Lung (tissue), 12 donors: Measurements from ENCODE around the gene INSYN2A. TPM values are rescaled to one million over a fixed set of nuclear protein-coding genes. Genes with fewer than 3 reads are reported as not detected.

Experiments
- ATAC-seq: fragments of 200-7000 bp; cut with Tn5 transposase; one replicate; pipeline ENCODE4 v1.9.1; 2020; ENCODE audit warnings: moderate number of reproducible peaks; ENCODE audit not compliant: insufficient read depth, low FRiP score
- DNase-seq, 3 donors: peaks; one replicate each; pipeline ENCODE4 v3.0.0-alpha.2; 2013 to 2017
- H3K27ac ChIP-seq, 2 donors: one replicate each; pipeline ENCODE4 v1.5.1; 2013; ENCODE audit warnings: mild to moderate bottlenecking in 2 of 2, moderate library complexity in 2 of 2, control low read depth in 1 of 2, inconsistent platforms in 1 of 2, low read depth in 1 of 2, low read length in 1 of 2
- H3K27me3 ChIP-seq, 3 donors: one replicate each; pipeline ENCODE4 v1.5.1; 2013; ENCODE audit warnings: low read length in 2 of 3; ENCODE audit not compliant: control insufficient read depth in 3 of 3, insufficient read depth in 3 of 3
- H3K36me3 ChIP-seq, 4 donors: one replicate each; pipeline ENCODE4 v1.5.1; 2013; ENCODE audit warnings: low read length in 4 of 4, mild to moderate bottlenecking in 1 of 4, moderate library complexity in 1 of 4; ENCODE audit not compliant: control insufficient read depth in 4 of 4, insufficient read depth in 4 of 4
- H3K4me1 ChIP-seq, 5 donors: one replicate each; pipeline ENCODE4 v1.5.1; 2013; ENCODE audit warnings: low read length in 5 of 5, mild to moderate bottlenecking in 2 of 5, moderate library complexity in 1 of 5; ENCODE audit not compliant: control insufficient read depth in 5 of 5, insufficient read depth in 5 of 5
- H3K4me3 ChIP-seq: one replicate; pipeline ENCODE4 v1.5.1; 2013; ENCODE audit warnings: mild to moderate bottlenecking, control low read depth, moderate library complexity
- H3K9ac ChIP-seq, 2 donors: one replicate each; pipeline ENCODE4 v1.5.1; 2013; ENCODE audit warnings: low read length in 2 of 2, control low read depth in 1 of 2; ENCODE audit not compliant: insufficient read depth in 1 of 2
- H3K9me3 ChIP-seq, 4 donors: one replicate each; pipeline ENCODE4 v1.5.1; 2013; ENCODE audit warnings: low read length in 3 of 4, mild to moderate bottlenecking in 1 of 4, moderate library complexity in 1 of 4; ENCODE audit not compliant: control insufficient read depth in 4 of 4, insufficient read depth in 3 of 4
- WGBS, 2 donors: extraction: QIAGEN DNeasy Blood & Tissue Kit; methylation state at CpG; one replicate each; pipeline ENCODE4 v1.1.7; 2013; 5-methylcytosine and 5-hydroxymethylcytosine counted together
- polyA plus RNA-seq, 2 donors: library from polyadenylated mRNA; stranded (reverse); fragments of 200-250 nt; gene quantifications; one replicate each; pipeline ENCODE4 v1.2.1, GENCODE V29; 2013
- total RNA-seq, 2 donors: library from RNA; depleted of rRNA in 1 of 2; stranded (reverse); fragments of >200 nt in 1 of 2; gene quantifications; one replicate each; pipeline ENCODE4 v1.2.1, GENCODE V29; 2014 to 2021
- TF ChIP-seq, protein P1 (sequence below): IDR thresholded peaks from 2 replicates; pipeline ENCODE4 v1.5.1; 2012; ENCODE audit warnings: mild to moderate bottlenecking; ENCODE audit errors: control extremely low read depth, extremely low read depth
- donor health status: control.
- donor health status: control.
- donor health status: Bipolar disorder and iron deficiency.
- donor health status: healthy.
- donor health status: DM: yes; HTN: yes; CAD: no.

The INSYN2A gene
- total and polyA plus RNA-seq, 4 donors, result 0.05 to 2.3 (median 0.13) TPM

DNA sequence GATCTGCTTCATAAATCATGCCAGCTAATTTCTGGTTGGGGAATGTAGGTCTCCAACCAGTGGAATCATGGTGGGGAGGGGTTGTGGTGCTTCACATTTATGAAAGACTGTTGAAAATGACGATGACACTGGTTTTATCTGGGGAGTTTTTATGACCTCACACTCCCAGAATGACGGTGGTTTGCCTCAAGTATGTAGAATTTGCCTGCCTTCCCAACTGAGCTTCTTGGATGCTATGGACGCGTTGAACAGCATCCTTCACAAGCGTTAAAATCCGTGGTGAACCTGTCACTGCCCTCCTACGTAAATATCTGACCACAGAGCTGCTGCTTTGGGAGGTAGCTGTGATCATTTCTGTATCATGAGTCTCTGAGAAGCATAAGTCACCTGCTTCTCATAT is 3.3 kb downstream of the INSYN2A start:
- no peak overlapping the region for H3K9ac ChIP-seq
- H3K27me3 ChIP-seq, result peaks cover 3 to 22% (median 7%) of the 10 kb centered on the region in 3 donors
- peaks cover 0 to 25% (median 7%) of the 10 kb centered on the region in 5 donors for H3K4me1 ChIP-seq
- DNase-seq, result no peak
- 82 to 84% methylated on average over 7 of the region's 7 CpGs for WGBS, 2 donors
- no peak overlapping the region for H3K4me3 ChIP-seq
- TF ChIP-seq, protein P1, sequence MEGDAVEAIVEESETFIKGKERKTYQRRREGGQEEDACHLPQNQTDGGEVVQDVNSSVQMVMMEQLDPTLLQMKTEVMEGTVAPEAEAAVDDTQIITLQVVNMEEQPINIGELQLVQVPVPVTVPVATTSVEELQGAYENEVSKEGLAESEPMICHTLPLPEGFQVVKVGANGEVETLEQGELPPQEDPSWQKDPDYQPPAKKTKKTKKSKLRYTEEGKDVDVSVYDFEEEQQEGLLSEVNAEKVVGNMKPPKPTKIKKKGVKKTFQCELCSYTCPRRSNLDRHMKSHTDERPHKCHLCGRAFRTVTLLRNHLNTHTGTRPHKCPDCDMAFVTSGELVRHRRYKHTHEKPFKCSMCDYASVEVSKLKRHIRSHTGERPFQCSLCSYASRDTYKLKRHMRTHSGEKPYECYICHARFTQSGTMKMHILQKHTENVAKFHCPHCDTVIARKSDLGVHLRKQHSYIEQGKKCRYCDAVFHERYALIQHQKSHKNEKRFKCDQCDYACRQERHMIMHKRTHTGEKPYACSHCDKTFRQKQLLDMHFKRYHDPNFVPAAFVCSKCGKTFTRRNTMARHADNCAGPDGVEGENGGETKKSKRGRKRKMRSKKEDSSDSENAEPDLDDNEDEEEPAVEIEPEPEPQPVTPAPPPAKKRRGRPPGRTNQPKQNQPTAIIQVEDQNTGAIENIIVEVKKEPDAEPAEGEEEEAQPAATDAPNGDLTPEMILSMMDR, result no peak
- H3K36me3 ChIP-seq, result no peaks in the 10 kb centered on the region
- H3K9me3 ChIP-seq, result peaks cover 0 to 3% (median 0%) of the 10 kb centered on the region in 4 donors
- ATAC-seq, result no peak
- H3K27ac ChIP-seq, result no peak overlapping the region

DNA sequence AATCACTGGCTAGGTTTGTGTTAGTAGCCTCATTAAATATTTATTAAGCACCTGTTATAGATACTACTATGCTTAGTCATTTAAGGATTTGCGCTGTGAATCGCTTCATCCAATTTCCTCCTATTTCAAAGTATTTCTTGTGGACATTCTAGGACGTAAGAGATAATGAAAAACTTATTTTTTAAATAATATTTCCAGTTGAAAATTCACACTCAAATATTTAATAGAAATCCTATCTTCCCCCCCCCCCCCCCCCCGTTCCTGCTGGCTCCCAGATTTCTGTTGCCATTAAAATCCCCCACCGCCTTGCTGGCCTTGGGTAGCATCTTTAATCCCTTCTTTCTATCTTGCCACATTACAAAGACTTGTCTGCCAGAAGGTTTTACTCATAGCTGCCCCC is 6.0 kb downstream of the INSYN2A start:
- TF ChIP-seq, protein P1, result no peak
- Histone ChIP-seq H3K4me1 (peaks cover 0 to 14% (median 9%) of the 10 kb centered on the region in 5 donors), H3K9me3 (peaks cover 0 to 3% (median 0%) of the 10 kb centered on the region in 4 donors), H3K27me3 (peaks cover 3 to 15% (median 4%) of the 10 kb centered on the region in 3 donors), H3K36me3 (no peaks in the 10 kb centered on the region), H3K27ac (no peak overlapping the region), H3K4me3 (no peak overlapping the region), H3K9ac (no peak overlapping the region)
- WGBS, 2 donors, result 75% methylated on average over 5 of the region's 5 CpGs
- ATAC-seq, result no peak
- no peak for DNase-seq

DNA sequence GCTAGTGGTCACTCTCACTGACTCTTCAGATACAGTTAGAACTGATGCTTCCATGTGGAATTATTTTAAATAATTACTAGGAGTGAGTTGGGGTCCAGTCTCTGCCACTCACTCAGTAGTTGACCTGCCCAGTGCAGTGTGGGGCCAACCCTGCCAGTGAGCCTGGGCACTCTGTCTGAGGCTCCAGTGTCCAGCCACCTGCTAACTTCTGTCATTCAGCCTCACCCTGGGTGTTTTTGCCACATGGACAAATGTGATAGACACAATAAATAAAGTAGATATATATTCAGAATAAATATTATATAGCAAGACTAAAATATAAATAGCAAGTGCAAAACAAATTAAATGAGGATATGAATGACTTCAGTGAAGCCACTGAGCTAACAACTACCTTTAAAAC is 7.2 kb downstream of the INSYN2A start:
- Histone ChIP-seq H3K27me3 (peaks cover 0 to 3% (median 3%) of the 10 kb centered on the region in 3 donors), H3K9ac (no peak overlapping the region), H3K4me3 (no peak overlapping the region), H3K4me1 (peaks cover 0 to 3% (median 2%) of the 10 kb centered on the region in 5 donors), H3K9me3 (peaks cover 0 to 3% (median 0%) of the 10 kb centered on the region in 4 donors), H3K27ac (no peak overlapping the region), H3K36me3 (peaks cover 0 to 4% (median 0%) of the 10 kb centered on the region in 4 donors)
- ATAC-seq (no peak), DNase-seq (no peak)
- TF ChIP-seq, protein P1, result no peak

- no peak for DNase-seq
- 84 to 89% methylated on average over 7 of the region's 7 CpGs for WGBS, 2 donors
- Histone ChIP-seq H3K27me3 (peaks cover 0 to 3% (median 0%) of the 10 kb centered on the region in 3 donors), H3K36me3 (peaks cover 0 to 4% (median 0%) of the 10 kb centered on the region in 4 donors), H3K4me3 (no peak overlapping the region), H3K9me3 (peaks cover 0 to 3% (median 0%) of the 10 kb centered on the region in 4 donors), H3K9ac (no peak overlapping the region), H3K27ac (no peak overlapping the region), H3K4me1 (peaks cover 0 to 2% (median 0%) of the 10 kb centered on the region in 5 donors)
- TF ChIP-seq, protein P1, result no peak
- no peak for ATAC-seq
Measured at GRCh38 chr10:127186813-127187212, 9.6 kb downstream of the INSYN2A start.
